B cell (primary cell): Measurements from ENCODE around the gene MTG2. TPM values are rescaled to one million over a fixed set of nuclear protein-coding genes. Genes with fewer than 3 reads are reported as not detected.
A peak's percentile ranks its signal among the peaks of the same experiment; 100 is the strongest.

Experiments used
- ATAC-seq: fragments of 200-7000 bp; cut with Tn5 transposase; one replicate; pipeline ENCODE4 v1.10.0; 2021; ENCODE audit warnings: low read depth, mild to moderate bottlenecking, moderate number of reproducible peaks, moderate library complexity
- CTCF ChIA-PET: fragments of 350-600 bp; sonication (Branson Sonifier 250); formaldehyde crosslinking; loops from one replicate; lab custom pipeline; 2021; ENCODE audit warnings: antibody characterized with exemption, inconsistent platforms; lab: Charles Lee
- POLR2A ChIA-PET: fragments of 350-600 bp; sonication (Branson Sonifier 250); formaldehyde crosslinking; loops from one replicate; lab custom pipeline; 2021; ENCODE audit warnings: antibody characterized with exemption; lab: Charles Lee
- DNase-seq: peaks from one replicate; pipeline ENCODE4 v3.0.0; 2013
- H2AFZ ChIP-seq: 2 replicates; pipeline ENCODE4 v1.6.1; 2012; ENCODE audit warnings: mild to moderate bottlenecking, low read depth, low read length; ENCODE audit not compliant: insufficient read depth, poor library complexity, severe bottlenecking
- H3K27ac ChIP-seq, 2 donors: 1 replicate in 1 of 2; 2 replicates in 1 of 2; pipeline ENCODE4 v1.5.1; 2012 to 2013; ENCODE audit warnings: low read length in 2 of 2, mild to moderate bottlenecking in 2 of 2, moderate library complexity in 1 of 2
- H3K27me3 ChIP-seq, 4 experiments: fragments of 200-600 bp in 1 of 4; sonication (generic) in 1 of 4; replicated peaks in 1 of 4; 1 replicate in 2 of 4; 2 replicates in 2 of 4; pipeline versions ENCODE4 v1.6.1 to v1.7.0; 2013 to 2016; ENCODE audit warnings: low read length in 3 of 4, mild to moderate bottlenecking in 2 of 4, mixed read lengths in 1 of 4, moderate library complexity in 1 of 4; ENCODE audit not compliant: insufficient read depth in 4 of 4, control insufficient read depth in 3 of 4; ENCODE audit errors: control extremely low read depth in 1 of 4
- H3K36me3 ChIP-seq, 2 experiments: replicated peaks in 1 of 2; 1 replicate in 1 of 2; 2 replicates in 1 of 2; pipeline versions ENCODE4 v1.6.1 to v1.7.1; 2013; ENCODE audit warnings: low read length in 1 of 2; ENCODE audit not compliant: insufficient read depth in 2 of 2, control insufficient read depth in 1 of 2; ENCODE audit errors: control extremely low read depth in 1 of 2, extremely low read depth in 1 of 2
- H3K4me1 ChIP-seq, 2 donors: fragments of 200-600 bp in 1 of 2; sonication (generic) in 1 of 2; 1 replicate in 1 of 2; 2 replicates in 1 of 2; pipeline versions ENCODE4 v1.5.1 to v1.6.1; 2013 to 2017; ENCODE audit warnings: low read length in 2 of 2; ENCODE audit not compliant: control insufficient read depth in 2 of 2, insufficient read depth in 2 of 2
- H3K4me2 ChIP-seq: replicated peaks from 2 replicates; pipeline ENCODE3; 2012; ENCODE audit warnings: mild to moderate bottlenecking, low read depth, low read length; ENCODE audit not compliant: poor library complexity, severe bottlenecking
- H3K4me3 ChIP-seq, 5 experiments: fragments of 200-600 bp in 1 of 5; sonication (generic) in 1 of 5; 1 replicate in 3 of 5; 2 replicates in 2 of 5; pipeline versions ENCODE4 v1.5.1 to v1.7.0; 2011 to 2016; ENCODE audit warnings: low read length in 4 of 5, mild to moderate bottlenecking in 4 of 5, low read depth in 2 of 5, control low read depth in 1 of 5, moderate library complexity in 1 of 5; ENCODE audit not compliant: insufficient read depth in 1 of 5; ENCODE audit errors: control extremely low read depth in 1 of 5, extremely low read depth in 1 of 5
- H3K79me2 ChIP-seq: fragments of 200-600 bp; sonication (generic); one replicate; pipeline ENCODE4 v1.6.0; 2016; ENCODE audit warnings: low read length; ENCODE audit not compliant: control insufficient read depth, insufficient read depth
- H3K9ac ChIP-seq: fragments of 200-600 bp; sonication (generic); 2 replicates; pipeline ENCODE4 v1.6.1; 2017; ENCODE audit warnings: mild to moderate bottlenecking, low read length, moderate library complexity
- H3K9me3 ChIP-seq, 3 donors: one replicate each; pipeline versions ENCODE4 v1.6.1 to v1.7.1; 2013; ENCODE audit warnings: low read length in 2 of 3; ENCODE audit not compliant: control insufficient read depth in 2 of 3, insufficient read depth in 1 of 3; ENCODE audit errors: control extremely low read depth in 1 of 3
- H4K20me1 ChIP-seq: 2 replicates; pipeline ENCODE4 v1.6.0; 2012; ENCODE audit warnings: mild to moderate bottlenecking, low read length; ENCODE audit not compliant: insufficient read depth, control insufficient read depth, poor library complexity, severe bottlenecking
- H3K27ac Mint-ChIP-seq: one replicate; pipeline ENCODE4 v1.8.0; 2021; ENCODE audit warnings: mixed read lengths
- H3K27me3 Mint-ChIP-seq: one replicate; pipeline ENCODE4 v1.8.0; 2021; ENCODE audit warnings: mixed read lengths
- H3K4me1 Mint-ChIP-seq: one replicate; pipeline ENCODE4 v1.8.0; 2021; ENCODE audit warnings: mixed read lengths
- H3K4me3 Mint-ChIP-seq: one replicate; pipeline ENCODE4 v1.8.0; 2021; ENCODE audit warnings: mixed read lengths
- H3K9me3 Mint-ChIP-seq: one replicate; pipeline ENCODE4 v1.8.0; 2022; ENCODE audit warnings: mixed read lengths; ENCODE audit not compliant: insufficient read depth
- CTCF ChIP-seq: fragments of 200-600 bp; IDR thresholded peaks from one replicate; pipeline ENCODE4 v1.8.0; 2022; ENCODE audit warnings: antibody characterized with exemption, mild to moderate bottlenecking
- EZH2 ChIP-seq: IDR thresholded peaks from 2 replicates; pipeline ENCODE4 v1.6.1; 2012; ENCODE audit warnings: borderline replicate concordance, low read depth, mild to moderate bottlenecking, moderate library complexity, low read length; ENCODE audit not compliant: insufficient read depth, poor library complexity, severe bottlenecking
- WGBS: methylation state at CpG from one replicate; pipeline ENCODE4 v1.1.5; 2013; ENCODE audit warnings: missing lambda C conversion rate; ENCODE audit not compliant: insufficient coverage; 5-methylcytosine and 5-hydroxymethylcytosine counted together
- intact Hi-C: fragments of 100-400 bp; cut with micrococcal nuclease; formaldehyde crosslinking; loops from one replicate; pipeline ENCODE4 v1.10.0; 2022
- polyA plus RNA-seq: library from polyadenylated mRNA; depleted of rRNA; stranded (reverse); fragments of >200 nt; gene quantifications from 2 replicates; pipeline ENCODE4 v1.2.3, GENCODE V29; 2012
- total RNA-seq, 2 donors: library from RNA; stranded (reverse); fragments of 120-200 nt in 1 of 2; gene quantifications; 1 replicate in 1 of 2; 2 replicates in 1 of 2; pipeline versions ENCODE4 v1.2.3 to v1.2.4, GENCODE V29; 2013 to 2022

The MTG2 gene
- total and polyA plus RNA-seq, 2 donors (not counting 1 experiment from before 2014, with no cell fraction given) = 29.6 to 48.4 TPM

GRCh38 chr20:62142252-62143080 lies 40.4 kb upstream of the MTG2 start:
- Mint-ChIP-seq H3K9me3 (no peaks in the 10 kb centered on the region), H3K4me3 (peak overlapping the region; percentile 91), H3K27ac (peak overlapping the region; percentile 90), H3K27me3 (no peaks in the 10 kb centered on the region), H3K4me1 (peaks cover 43% of the 10 kb centered on the region)
- POLR2A ChIA-PET = interaction anchor here (0.5 to 2.0 kb wide), 6 partner anchors 19 to 322 kb away, joined by 3 to 6 read pairs (median 3); partner anchors contain the start of genes LSM14B, RPS21 and TAF4
- Histone ChIP-seq H3K9ac (peak overlapping the region; percentile 77), H3K27me3 (no peaks in the 10 kb centered on the region), H3K4me1 (peaks cover 24 to 29% of the 10 kb centered on the region in 2 donors), H3K4me3 (peak overlapping the region; percentile 54 to 88 (median 63)), H3K27ac (peak overlapping the region in 1 of 2 donors; percentile 75), H4K20me1 (peaks cover 75% of the 10 kb centered on the region), H2AFZ (peak overlapping the region; percentile 75), H3K9me3 (no peaks in the 10 kb centered on the region), H3K79me2 (peaks cover 53% of the 10 kb centered on the region), H3K4me2 (peak overlapping the region; percentile 91), H3K36me3 (peaks cover 0 to 28% of the 10 kb centered on the region in 2 experiments)
- TF ChIP-seq EZH2 (no peak), CTCF (no peak)
- ATAC-seq = peak; percentile 5
- WGBS = 1% methylated on average over 70 of the region's 71 CpGs
- no peak for DNase-seq
- intact Hi-C loops = loop anchor here (1.0 to 5.0 kb wide), 5 partner anchors 20 to 652 kb away; partner anchors contain the start of genes LSM14B, OSBPL2 and TAF4
- CTCF ChIA-PET = interaction anchor here (1.7 to 2.8 kb wide), 4 partner anchors 18 to 132 kb away, joined by 5 to 16 read pairs (median 8); partner anchors contain the start of gene LSM14B
